Lung (tissue), 12 donors: Measurements from ENCODE around the gene UROS. TPM values are rescaled to one million over a fixed set of nuclear protein-coding genes. Genes with fewer than 3 reads are reported as not detected.

Source experiments
- ATAC-seq: fragments of 200-7000 bp; cut with Tn5 transposase; one replicate; pipeline ENCODE4 v1.9.1; 2020; ENCODE audit warnings: moderate number of reproducible peaks; ENCODE audit not compliant: insufficient read depth, low FRiP score
- DNase-seq, 3 donors: peaks; one replicate each; pipeline ENCODE4 v3.0.0-alpha.2; 2013 to 2017
- H3K27ac ChIP-seq, 2 donors: one replicate each; pipeline ENCODE4 v1.5.1; 2013; ENCODE audit warnings: mild to moderate bottlenecking in 2 of 2, moderate library complexity in 2 of 2, control low read depth in 1 of 2, inconsistent platforms in 1 of 2, low read depth in 1 of 2, low read length in 1 of 2
- H3K27me3 ChIP-seq, 3 donors: one replicate each; pipeline ENCODE4 v1.5.1; 2013; ENCODE audit warnings: low read length in 2 of 3; ENCODE audit not compliant: control insufficient read depth in 3 of 3, insufficient read depth in 3 of 3
- H3K36me3 ChIP-seq, 4 donors: one replicate each; pipeline ENCODE4 v1.5.1; 2013; ENCODE audit warnings: low read length in 4 of 4, mild to moderate bottlenecking in 1 of 4, moderate library complexity in 1 of 4; ENCODE audit not compliant: control insufficient read depth in 4 of 4, insufficient read depth in 4 of 4
- H3K4me1 ChIP-seq, 5 donors: one replicate each; pipeline ENCODE4 v1.5.1; 2013; ENCODE audit warnings: low read length in 5 of 5, mild to moderate bottlenecking in 2 of 5, moderate library complexity in 1 of 5; ENCODE audit not compliant: control insufficient read depth in 5 of 5, insufficient read depth in 5 of 5
- H3K4me3 ChIP-seq: one replicate; pipeline ENCODE4 v1.5.1; 2013; ENCODE audit warnings: mild to moderate bottlenecking, control low read depth, moderate library complexity
- H3K9ac ChIP-seq, 2 donors: one replicate each; pipeline ENCODE4 v1.5.1; 2013; ENCODE audit warnings: low read length in 2 of 2, control low read depth in 1 of 2; ENCODE audit not compliant: insufficient read depth in 1 of 2
- H3K9me3 ChIP-seq, 4 donors: one replicate each; pipeline ENCODE4 v1.5.1; 2013; ENCODE audit warnings: low read length in 3 of 4, mild to moderate bottlenecking in 1 of 4, moderate library complexity in 1 of 4; ENCODE audit not compliant: control insufficient read depth in 4 of 4, insufficient read depth in 3 of 4
- whole genome bisulfite sequencing, 2 donors: extraction: QIAGEN DNeasy Blood & Tissue Kit; methylation state at CpG; one replicate each; pipeline ENCODE4 v1.1.7; 2013; 5-methylcytosine and 5-hydroxymethylcytosine counted together
- polyA plus RNA-seq, 2 donors: library from polyadenylated mRNA; stranded (reverse); fragments of 200-250 nt; gene quantifications; one replicate each; pipeline ENCODE4 v1.2.1, GENCODE V29; 2013
- total RNA-seq, 2 donors: library from RNA; depleted of rRNA in 1 of 2; stranded (reverse); fragments of >200 nt in 1 of 2; gene quantifications; one replicate each; pipeline ENCODE4 v1.2.1, GENCODE V29; 2014 to 2021
- TF ChIP-seq, protein P1 (sequence below): IDR thresholded peaks from 2 replicates; pipeline ENCODE4 v1.5.1; 2012; ENCODE audit warnings: mild to moderate bottlenecking; ENCODE audit errors: control extremely low read depth, extremely low read depth
- donor health status: control.
- donor health status: control.
- donor health status: Bipolar disorder and iron deficiency.
- donor health status: healthy.
- donor health status: DM: yes; HTN: yes; CAD: no.

UROS gene
- total and polyA plus RNA-seq, 4 donors, result 29.8 to 45.5 (median 38.6) TPM

DNA sequence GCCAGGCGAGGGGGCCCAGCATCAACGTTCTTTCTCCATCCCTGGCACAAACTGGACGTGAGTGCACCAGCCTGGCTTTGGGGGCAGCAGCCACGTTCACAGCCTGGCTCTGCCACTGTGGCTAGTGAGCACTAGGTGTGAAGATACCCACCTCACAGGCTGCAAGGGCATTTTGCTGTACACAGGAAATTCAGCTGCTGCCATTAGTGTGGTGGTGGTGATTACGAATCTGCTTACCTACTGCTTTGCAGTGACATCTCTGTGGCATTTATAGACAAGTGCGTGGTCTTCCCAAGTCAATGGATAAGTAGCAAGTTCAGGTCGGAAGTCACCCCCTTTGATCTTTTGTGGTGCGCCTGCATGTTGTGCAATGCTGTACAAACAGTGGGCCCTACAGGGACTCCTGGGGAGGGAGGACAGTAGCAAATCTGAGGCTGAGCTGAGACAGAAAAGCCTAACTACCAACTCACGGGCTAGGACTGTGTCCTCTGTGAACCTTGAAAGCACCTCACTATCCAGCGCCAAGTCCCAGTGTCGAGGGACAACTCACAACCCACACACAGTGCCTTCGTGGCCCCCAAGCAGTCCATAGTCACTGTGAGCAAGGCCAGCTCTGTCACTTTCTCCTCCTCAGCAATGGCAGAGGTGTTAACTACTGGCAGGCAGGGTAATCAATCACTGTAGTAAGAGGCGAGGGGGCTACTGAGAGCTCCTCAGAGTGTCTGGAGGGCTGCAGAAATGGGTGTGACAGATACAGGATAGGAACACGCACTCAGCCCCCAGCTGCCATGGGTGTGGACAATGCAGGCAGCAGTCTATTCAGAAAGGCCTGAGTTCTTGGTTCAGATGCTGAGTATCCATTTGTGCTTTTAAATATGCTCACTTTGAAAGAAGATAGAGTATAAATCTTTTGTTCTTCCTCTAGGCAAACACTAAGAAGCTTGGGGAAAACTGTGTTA lies 30.4 kb downstream of the UROS start:
- Histone ChIP-seq H3K4me1 (no peaks in the 10 kb centered on the region), H3K36me3 (peaks cover 16 to 50% (median 26%) of the 10 kb centered on the region in 4 donors), H3K27me3 (no peaks in the 10 kb centered on the region), H3K27ac (no peak overlapping the region), H3K4me3 (no peak overlapping the region), H3K9ac (no peak overlapping the region), H3K9me3 (no peaks in the 10 kb centered on the region)
- ATAC-seq, result no peak
- 89 to 92% methylated on average over 14 of the region's 14 CpGs for WGBS, 2 donors
- no peak for DNase-seq
- TF ChIP-seq, protein P1, sequence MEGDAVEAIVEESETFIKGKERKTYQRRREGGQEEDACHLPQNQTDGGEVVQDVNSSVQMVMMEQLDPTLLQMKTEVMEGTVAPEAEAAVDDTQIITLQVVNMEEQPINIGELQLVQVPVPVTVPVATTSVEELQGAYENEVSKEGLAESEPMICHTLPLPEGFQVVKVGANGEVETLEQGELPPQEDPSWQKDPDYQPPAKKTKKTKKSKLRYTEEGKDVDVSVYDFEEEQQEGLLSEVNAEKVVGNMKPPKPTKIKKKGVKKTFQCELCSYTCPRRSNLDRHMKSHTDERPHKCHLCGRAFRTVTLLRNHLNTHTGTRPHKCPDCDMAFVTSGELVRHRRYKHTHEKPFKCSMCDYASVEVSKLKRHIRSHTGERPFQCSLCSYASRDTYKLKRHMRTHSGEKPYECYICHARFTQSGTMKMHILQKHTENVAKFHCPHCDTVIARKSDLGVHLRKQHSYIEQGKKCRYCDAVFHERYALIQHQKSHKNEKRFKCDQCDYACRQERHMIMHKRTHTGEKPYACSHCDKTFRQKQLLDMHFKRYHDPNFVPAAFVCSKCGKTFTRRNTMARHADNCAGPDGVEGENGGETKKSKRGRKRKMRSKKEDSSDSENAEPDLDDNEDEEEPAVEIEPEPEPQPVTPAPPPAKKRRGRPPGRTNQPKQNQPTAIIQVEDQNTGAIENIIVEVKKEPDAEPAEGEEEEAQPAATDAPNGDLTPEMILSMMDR, result no peak

- no peak for ATAC-seq
- Histone ChIP-seq H3K9me3 (no peaks in the 10 kb centered on the region), H3K27me3 (no peaks in the 10 kb centered on the region), H3K27ac (no peak overlapping the region), H3K36me3 (peaks cover 9 to 29% (median 17%) of the 10 kb centered on the region in 4 donors), H3K4me3 (no peak overlapping the region), H3K9ac (no peak overlapping the region), H3K4me1 (no peaks in the 10 kb centered on the region)
- DNase-seq, result no peak
- WGBS, 2 donors, result 81 to 84% methylated on average over 17 of the region's 17 CpGs
- TF ChIP-seq, protein P1, result no peak
These were observed 34.7 kb downstream of the UROS start for GRCh38 chr10:125788156-125789034.

DNA sequence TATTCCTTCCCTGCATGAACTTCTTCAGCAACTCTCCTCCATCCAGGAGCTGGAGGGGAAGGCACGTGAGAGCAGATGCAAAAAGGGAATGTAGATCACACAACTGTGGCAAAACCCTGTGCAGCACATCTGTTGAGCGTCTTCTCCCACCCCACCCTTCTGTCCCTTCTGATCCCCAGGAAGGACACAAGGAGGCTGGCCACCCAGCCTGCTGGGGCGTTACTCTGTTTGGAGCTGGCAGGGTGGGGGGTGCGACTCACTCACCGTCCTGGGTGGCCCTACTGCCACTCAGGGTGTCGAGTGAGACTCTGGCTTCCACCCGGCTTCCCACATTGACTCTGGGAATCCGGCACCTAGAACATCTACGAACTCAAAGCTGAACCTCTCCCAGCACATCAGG lies 37.3 kb downstream of the UROS start:
- no peak for DNase-seq

More for the DNA sequence above, 37.3 kb downstream of the UROS start:
- no peak overlapping the region for H3K9ac ChIP-seq
- H3K9me3 ChIP-seq, result no peaks in the 10 kb centered on the region
- H3K36me3 ChIP-seq, result peaks cover 0 to 18% (median 8%) of the 10 kb centered on the region in 4 donors
- ATAC-seq, result no peak
- no peaks in the 10 kb centered on the region for H3K27me3 ChIP-seq
- no peaks in the 10 kb centered on the region for H3K4me1 ChIP-seq
- no peak overlapping the region for H3K4me3 ChIP-seq
- TF ChIP-seq, protein P1, result no peak
- H3K27ac ChIP-seq, result no peak overlapping the region
- WGBS, 2 donors, result 74 to 86% methylated on average over 9 of the region's 9 CpGs
